HG02678 (cell line): ENCODE results near the gene TEX38.

Experiments
- ATAC-seq: cut with Tn5 transposase; IDR thresholded peaks from one replicate; pipeline ENCODE4 v1.9.1; 2021; ENCODE audit warnings: mild to moderate bottlenecking, moderate library complexity; ENCODE audit not compliant: unreplicated experiment

TEX38 gene

GRCh38 chr1:46721204-46721603 is 49.5 kb downstream of the TEX38 start:
- ATAC-seq, result no peak

DNA sequence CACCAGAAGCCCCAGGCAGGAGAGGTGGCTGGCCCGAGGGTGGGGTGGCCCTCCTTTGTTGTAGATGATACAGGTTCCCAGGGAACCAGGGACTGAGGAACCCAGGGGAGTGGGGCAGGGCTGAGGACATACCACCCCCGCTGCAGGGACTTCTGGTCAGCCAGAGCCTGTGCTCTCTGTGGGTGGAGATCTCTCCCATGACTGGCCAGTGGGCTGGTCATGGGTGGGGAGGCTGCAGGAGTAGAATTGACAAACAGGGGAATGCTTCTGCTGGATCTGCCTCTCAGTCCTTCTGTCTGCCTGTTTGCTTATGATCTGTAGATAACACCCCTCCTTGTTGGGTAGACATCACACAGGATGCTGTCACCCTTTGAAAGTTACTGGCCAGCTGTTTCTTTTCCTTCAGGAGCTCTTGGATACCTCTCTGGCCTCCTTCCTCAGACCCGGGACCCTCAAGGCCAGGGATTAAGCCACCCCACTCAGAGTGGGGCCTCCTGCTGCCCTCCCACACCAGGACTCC is 50.1 kb downstream of the TEX38 start:
- ATAC-seq, result no peak
